Neutrophil (primary cell): ENCODE results near the gene GSTK1.

Experiments used
- H3K27ac ChIP-seq: fragments of 200-600 bp; sonication (generic); 2 replicates; pipeline ENCODE4 v1.5.1; 2016; ENCODE audit warnings: mild to moderate bottlenecking, moderate library complexity
- H3K27me3 ChIP-seq: fragments of 200-600 bp; sonication (generic); 2 replicates; pipeline ENCODE4 v1.6.0; 2016; ENCODE audit warnings: mild to moderate bottlenecking
- H3K36me3 ChIP-seq: fragments of 200-600 bp; sonication (generic); 2 replicates; pipeline ENCODE4 v1.5.1; 2017
- H3K4me1 ChIP-seq, 2 experiments: fragments of 200-600 bp in 1 of 2; sonication (generic) in 1 of 2; 1 replicate in 1 of 2; 2 replicates in 1 of 2; pipeline versions ENCODE4 v1.5.1 to v1.6.1; 2013 to 2016; ENCODE audit warnings: low read depth in 1 of 2, low read length in 1 of 2, mild to moderate bottlenecking in 1 of 2, moderate library complexity in 1 of 2; ENCODE audit not compliant: control insufficient read depth in 1 of 2, insufficient read depth in 1 of 2
- H3K4me3 ChIP-seq, 2 experiments: fragments of 200-600 bp in 1 of 2; sonication (generic) in 1 of 2; 1 replicate in 1 of 2; 2 replicates in 1 of 2; pipeline ENCODE4 v1.5.1; 2013 to 2016; ENCODE audit warnings: low read depth in 1 of 2, low read length in 1 of 2, mild to moderate bottlenecking in 1 of 2, moderate library complexity in 1 of 2
- H3K9me3 ChIP-seq: fragments of 200-600 bp; sonication (generic); 2 replicates; pipeline ENCODE4 v1.5.1; 2016
- TF ChIP-seq, protein P1 (sequence below): fragments of 200-600 bp; sonication (generic); IDR thresholded peaks from 2 replicates; pipeline ENCODE4 v1.5.1; 2016; ENCODE audit warnings: antibody characterized with exemption

Gene GSTK1

DNA sequence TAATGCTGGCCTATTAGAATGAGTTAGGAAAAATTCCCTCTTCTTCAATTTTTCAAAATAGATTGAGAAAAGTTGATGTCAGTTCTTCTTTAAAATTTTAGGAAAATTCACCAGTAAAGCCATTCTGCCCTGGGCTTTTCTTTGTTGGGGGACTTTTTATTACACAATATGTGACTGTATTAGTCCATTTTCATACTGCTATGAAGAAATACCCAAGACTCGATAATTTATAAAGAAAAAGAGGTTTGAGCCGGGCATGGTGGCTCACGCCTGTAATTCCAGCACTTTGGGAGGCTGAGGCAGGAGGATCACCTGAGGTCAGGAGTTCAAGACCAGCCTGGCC lies 28.7 kb upstream of the GSTK1 start:
- H3K4me3 ChIP-seq, result no peak overlapping the region
- H3K4me1 ChIP-seq, result peaks cover 31 to 39% of the 10 kb centered on the region in 2 experiments
- TF ChIP-seq, protein P1, sequence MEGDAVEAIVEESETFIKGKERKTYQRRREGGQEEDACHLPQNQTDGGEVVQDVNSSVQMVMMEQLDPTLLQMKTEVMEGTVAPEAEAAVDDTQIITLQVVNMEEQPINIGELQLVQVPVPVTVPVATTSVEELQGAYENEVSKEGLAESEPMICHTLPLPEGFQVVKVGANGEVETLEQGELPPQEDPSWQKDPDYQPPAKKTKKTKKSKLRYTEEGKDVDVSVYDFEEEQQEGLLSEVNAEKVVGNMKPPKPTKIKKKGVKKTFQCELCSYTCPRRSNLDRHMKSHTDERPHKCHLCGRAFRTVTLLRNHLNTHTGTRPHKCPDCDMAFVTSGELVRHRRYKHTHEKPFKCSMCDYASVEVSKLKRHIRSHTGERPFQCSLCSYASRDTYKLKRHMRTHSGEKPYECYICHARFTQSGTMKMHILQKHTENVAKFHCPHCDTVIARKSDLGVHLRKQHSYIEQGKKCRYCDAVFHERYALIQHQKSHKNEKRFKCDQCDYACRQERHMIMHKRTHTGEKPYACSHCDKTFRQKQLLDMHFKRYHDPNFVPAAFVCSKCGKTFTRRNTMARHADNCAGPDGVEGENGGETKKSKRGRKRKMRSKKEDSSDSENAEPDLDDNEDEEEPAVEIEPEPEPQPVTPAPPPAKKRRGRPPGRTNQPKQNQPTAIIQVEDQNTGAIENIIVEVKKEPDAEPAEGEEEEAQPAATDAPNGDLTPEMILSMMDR, result no peak
- no peak overlapping the region for H3K27ac ChIP-seq
- no peaks in the 10 kb centered on the region for H3K36me3 ChIP-seq
- no peaks in the 10 kb centered on the region for H3K27me3 ChIP-seq
- no peaks in the 10 kb centered on the region for H3K9me3 ChIP-seq

DNA sequence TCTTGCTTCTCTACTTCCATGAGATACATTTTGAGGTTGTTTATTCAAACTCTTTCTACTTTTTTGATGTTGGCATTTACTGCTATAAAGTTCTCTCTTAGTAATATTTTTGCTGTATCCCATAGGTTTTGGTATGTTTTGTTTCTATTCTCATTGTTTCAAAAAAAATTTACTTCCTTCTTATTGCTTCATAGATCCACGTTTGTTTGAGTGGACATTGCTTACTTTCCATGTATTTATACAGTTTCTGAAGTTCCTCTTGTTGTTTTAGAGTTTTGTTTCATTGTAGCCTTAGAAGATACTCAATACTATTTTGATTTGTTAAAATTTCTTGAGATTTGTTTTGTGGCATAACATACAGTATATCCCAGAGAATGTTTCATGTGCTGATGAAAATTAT lies 27.7 kb upstream of the GSTK1 start:
- no peak overlapping the region for H3K27ac ChIP-seq
- no peaks in the 10 kb centered on the region for H3K27me3 ChIP-seq
- no peaks in the 10 kb centered on the region for H3K36me3 ChIP-seq
- H3K9me3 ChIP-seq, result no peaks in the 10 kb centered on the region
- H3K4me1 ChIP-seq, result peaks cover 42 to 49% of the 10 kb centered on the region in 2 experiments
- H3K4me3 ChIP-seq, result no peak overlapping the region
- TF ChIP-seq, protein P1, result no peak

DNA sequence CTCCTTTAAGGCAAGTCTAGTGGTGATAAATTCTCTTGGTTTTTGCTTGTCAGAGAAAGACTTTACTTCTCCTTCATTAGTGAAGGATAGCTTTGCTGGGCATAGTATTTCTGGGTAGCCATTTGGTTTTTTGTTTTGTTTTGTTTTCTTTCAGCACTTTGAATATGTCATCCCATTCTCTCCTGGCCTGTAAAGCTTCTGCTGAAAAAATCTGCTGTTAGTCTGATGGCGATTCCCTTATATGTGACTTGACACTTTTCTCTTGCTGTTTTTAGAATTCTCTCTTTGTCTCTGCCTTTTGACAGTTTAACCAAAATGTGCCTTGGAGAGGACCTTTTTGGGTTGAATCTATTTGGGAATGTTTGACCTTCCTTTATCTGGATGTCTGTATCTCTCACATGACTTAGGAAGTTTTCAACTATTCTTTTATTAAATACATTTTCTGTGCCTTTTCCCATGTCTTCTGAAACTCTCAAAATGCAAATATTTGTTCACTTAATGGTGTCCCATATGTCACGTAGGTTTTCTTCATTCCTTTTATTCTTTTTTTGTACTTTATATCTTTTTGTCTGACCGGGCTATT lies 26.7 kb upstream of the GSTK1 start:
- Histone ChIP-seq H3K27me3 (no peaks in the 10 kb centered on the region), H3K36me3 (no peaks in the 10 kb centered on the region), H3K4me3 (no peak overlapping the region), H3K4me1 (peaks cover 47 to 53% of the 10 kb centered on the region in 2 experiments), H3K27ac (no peak overlapping the region), H3K9me3 (no peaks in the 10 kb centered on the region)
- TF ChIP-seq, protein P1, result no peak

DNA sequence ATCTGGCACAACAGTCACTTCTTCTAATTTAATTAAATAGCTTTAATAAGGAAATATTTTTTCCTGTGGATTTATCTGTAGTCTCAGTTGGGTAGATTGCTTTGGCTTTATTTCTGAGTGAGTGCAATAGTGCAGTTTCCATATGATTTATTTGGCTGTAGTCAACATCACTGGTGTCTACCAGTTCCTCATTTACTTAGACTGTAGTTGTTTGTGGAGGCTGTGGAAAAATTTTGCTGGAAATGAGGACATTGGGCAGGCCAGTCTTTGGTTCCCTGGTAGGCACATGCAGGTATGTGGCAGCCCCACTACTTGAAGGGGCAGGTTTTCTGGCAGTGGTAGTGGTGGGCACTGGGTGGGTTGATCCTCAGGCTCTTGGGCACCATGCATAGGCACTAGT lies 25.9 kb upstream of the GSTK1 start:
- no peaks in the 10 kb centered on the region for H3K36me3 ChIP-seq
- H3K27me3 ChIP-seq, result no peaks in the 10 kb centered on the region
- H3K4me3 ChIP-seq, result no peak overlapping the region
- TF ChIP-seq, protein P1, result no peak
- no peaks in the 10 kb centered on the region for H3K9me3 ChIP-seq
- peak overlapping the region; percentile 85 for H3K27ac ChIP-seq
- H3K4me1 ChIP-seq, result peaks cover 47 to 53% of the 10 kb centered on the region in 2 experiments

DNA sequence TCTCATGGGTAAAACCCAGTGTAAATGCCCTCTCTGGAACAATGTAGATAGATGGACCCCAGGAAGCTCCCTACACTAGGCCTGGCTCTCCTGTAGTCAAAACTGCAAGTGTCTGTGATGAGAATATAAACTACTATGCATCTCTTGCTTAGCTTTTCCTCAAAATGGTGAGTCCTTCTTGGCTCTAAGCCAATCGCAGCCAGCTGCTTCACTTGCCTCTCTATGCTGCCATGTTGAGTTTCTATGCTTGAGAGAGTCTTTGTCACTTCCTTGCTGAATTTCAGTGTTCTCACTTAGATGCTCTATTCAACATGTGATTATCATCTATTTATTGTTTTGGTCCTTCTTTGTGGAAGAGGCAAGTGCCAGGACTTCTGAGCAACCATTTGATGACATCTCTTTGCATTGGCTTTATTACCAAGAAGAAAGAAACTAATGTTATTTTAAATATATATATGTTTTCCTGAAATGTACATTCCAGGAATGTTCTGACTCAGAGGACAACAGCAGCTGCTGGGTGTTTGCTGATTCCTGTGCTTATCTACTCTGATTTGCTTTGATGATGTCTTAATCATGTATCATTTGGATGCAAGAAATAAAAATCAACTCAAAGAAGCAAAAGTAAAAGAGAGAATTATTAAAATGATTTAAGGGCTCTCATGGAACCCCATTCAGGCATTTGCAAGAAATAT lies 24.8 kb upstream of the GSTK1 start:
- Histone ChIP-seq H3K9me3 (no peaks in the 10 kb centered on the region), H3K4me1 (peaks cover 47 to 52% of the 10 kb centered on the region in 2 experiments), H3K36me3 (no peaks in the 10 kb centered on the region), H3K27me3 (no peaks in the 10 kb centered on the region), H3K27ac (peak overlapping the region; percentile 85), H3K4me3 (peak overlapping the region; percentile 40 to 46)
- TF ChIP-seq, protein P1, result no peak
